HG03469 (cell line): Measurements from ENCODE around the gene TGFBRAP1.
A peak's percentile ranks its signal among the peaks of the same experiment; 100 is the strongest.
"Not testable (repeated sequence)": the region's sequence is repeated elsewhere in the genome, so short reads cannot be mapped to it uniquely, and the experiment has no call there.

ENCODE experiments used
- ATAC-seq: cut with Tn5 transposase; IDR thresholded peaks from one replicate; pipeline ENCODE4 v1.9.1; 2021; ENCODE audit warnings: mild to moderate bottlenecking, moderate library complexity, moderate number of reproducible peaks; ENCODE audit not compliant: unreplicated experiment

Gene TGFBRAP1

GRCh38 chr2:105361102-105361889, 31.8 kb upstream of the TGFBRAP1 start:
- no peak for ATAC-seq

DNA sequence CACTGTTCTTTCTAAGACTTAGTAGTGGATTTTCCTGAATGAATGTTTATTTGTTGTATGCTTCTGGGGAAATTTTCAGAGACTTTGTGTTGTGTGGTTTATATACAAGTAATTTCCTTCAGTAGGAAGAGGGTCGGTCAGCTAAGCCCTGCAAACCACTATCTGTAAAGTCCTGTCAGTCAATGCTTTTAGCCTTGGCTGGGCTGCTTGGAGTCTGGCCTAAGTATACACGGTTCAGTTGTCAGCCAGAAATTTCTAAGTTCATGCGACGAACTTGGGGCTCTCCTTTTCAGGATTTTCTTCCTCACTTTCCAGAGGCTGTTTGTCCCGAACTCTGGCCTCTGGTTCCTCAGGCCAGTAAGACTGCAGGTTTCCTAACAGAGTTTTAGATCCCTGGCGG, 29.1 kb upstream of the TGFBRAP1 start:
- ATAC-seq, result no peak

GRCh38 chr2:105357122-105357521, 27.6 kb upstream of the TGFBRAP1 start:
- no peak for ATAC-seq

DNA sequence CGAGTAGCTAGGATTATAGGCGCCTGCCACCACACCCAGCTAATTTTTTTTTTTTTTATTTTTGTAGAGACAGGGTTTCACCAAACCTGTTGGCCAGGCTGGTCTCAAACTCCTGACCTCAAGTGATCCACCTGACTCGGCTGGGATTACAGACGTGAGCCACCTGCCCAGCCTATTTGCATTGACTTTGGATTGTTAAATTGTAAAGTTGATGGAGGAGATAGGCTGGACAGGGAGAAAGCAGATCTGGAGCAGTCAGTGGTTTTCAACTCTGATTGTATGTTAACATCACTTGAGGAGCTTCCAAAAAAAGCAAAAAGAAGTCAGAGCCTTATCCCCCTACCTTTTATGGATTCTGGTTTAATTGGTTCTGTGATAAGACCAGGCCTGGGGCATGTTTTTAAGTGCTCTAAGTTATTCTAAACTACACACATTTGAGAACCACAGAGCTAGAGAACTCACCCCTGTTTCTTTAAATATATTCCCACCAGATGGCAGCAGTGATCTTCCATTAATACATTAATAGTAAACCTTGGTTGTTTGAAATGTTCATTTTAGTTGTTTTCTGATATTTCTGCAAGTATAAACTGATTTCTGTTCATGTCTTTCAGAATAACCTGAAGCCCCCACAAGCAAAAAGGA, 15.3 kb upstream of the TGFBRAP1 start:
- no peak for ATAC-seq

DNA sequence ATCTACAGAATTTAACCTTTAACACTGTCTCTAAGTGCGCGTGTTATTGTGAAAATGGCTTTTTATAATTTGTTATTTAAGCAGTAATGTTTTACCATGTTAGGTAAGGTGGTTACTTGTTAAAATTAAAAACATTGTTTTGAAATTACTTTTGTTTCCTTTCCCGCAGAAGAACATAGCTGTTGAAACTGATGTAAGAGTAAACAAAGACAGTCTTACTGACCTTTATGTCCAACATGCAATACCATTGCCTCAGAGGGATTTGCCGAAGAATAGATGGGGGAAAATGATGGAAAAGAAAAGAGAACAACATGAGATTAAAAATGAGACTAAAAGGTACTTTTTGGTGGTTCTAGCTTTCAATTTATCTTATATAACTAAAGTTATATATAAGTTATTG, 9.9 kb upstream of the TGFBRAP1 start:
- no peak for ATAC-seq

DNA sequence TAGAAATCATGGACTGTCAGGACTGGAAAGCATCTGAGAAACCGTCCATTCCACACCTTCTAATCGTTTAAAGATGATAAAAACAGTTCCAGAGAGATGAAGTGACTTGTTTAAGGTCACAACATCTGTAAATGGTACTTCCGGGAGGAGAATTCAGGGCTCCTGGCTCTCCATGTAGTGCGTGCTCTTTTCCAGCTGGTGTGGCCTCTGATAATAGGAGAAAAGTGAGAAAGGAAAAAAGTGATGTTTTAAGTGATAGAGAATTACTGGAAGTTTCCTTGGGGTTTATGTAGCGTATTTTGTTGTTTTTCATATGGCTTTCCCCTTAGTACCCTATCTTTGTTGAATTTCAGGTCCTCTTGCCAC, 8.5 kb upstream of the TGFBRAP1 start:
- ATAC-seq, result no peak

GRCh38 chr2:105337122-105338019, 7.8 kb upstream of the TGFBRAP1 start, which contains the start of gene C2orf49:
C2orf49 (plus strand) TSS chr2:105337540; CDS start chr2:105337588, 48 bp downstream.
- ATAC-seq, result peak; percentile 70

DNA sequence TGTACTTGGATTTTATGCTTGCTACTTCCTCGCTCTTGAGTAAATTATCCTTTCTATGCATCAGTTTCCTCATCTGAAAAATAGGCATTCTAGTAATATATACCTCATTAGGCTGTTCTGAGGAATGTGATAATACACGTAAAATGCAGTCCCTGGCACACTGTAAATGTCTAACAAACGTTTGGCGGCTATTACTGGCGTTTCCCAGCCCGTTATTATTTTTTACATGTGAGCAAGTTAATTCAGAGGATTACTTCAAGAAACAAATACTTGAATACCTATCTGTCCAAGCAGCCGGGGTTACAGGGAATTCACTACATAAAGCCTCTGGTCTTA, 7.2 kb upstream of the TGFBRAP1 start:
- no peak for ATAC-seq

- ATAC-seq, result no peak
These were observed 5.9 kb upstream of the TGFBRAP1 start for GRCh38 chr2:105335469-105335868.

GRCh38 chr2:105334211-105334610, 4.7 kb upstream of the TGFBRAP1 start:
- no peak for ATAC-seq

GRCh38 chr2:105330681-105331375, 1.3 kb upstream of the TGFBRAP1 start:
- ATAC-seq, result no peak

- ATAC-seq, result no peak
These were observed 359 bp downstream of the TGFBRAP1 start for GRCh38 chr2:105329197-105329554.

- ATAC-seq, result no peak
These were observed 996 bp downstream of the TGFBRAP1 start for GRCh38 chr2:105328281-105329196.

- no peak for ATAC-seq
These were observed 1.8 kb downstream of the TGFBRAP1 start for GRCh38 chr2:105327690-105328089.

- ATAC-seq, result not testable (repeated sequence)
These were observed 2.3 kb downstream of the TGFBRAP1 start for GRCh38 chr2:105327271-105327670.

GRCh38 chr2:105325389-105325963, 4.1 kb downstream of the TGFBRAP1 start:
- ATAC-seq, result no peak

DNA sequence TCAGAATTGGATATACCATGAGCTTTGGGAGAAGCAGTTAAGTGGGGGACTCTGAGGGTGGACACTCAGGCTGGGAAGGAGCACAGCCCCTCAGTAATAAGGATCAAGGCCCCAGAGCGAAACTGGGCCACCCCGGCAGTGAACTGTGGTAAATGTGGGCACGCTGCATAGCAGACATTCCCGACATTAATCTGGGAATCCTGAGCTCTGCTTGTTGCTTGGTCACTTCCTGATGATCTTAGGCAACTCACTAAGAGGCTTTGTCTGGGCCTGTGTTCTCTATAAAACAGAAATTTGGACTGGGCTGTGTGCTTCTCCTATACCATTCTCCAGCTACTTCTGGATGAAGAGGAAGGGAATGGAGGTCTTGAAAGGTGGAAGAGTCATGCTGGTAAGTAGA, 4.8 kb downstream of the TGFBRAP1 start:
- ATAC-seq, result no peak

DNA sequence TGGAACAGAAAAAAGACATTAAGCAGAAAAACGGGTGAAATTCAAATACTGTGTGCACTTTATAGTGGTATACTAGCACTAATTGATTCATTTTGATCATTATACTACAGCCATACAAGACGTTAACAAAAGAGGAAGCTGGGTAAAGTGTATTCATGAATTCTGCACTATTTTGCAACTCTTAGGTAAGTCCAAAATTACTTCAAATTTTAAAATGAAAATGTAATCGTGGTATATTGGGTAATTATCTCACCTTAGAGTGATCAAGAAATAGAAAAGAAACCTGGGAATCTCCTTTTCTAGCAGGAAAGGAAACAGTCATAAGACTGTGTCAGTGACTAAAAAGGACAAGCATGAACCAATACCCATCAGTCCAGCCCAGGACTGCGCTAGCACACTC, 5.4 kb downstream of the TGFBRAP1 start:
- ATAC-seq, result no peak

GRCh38 chr2:105323111-105323510, 6.4 kb downstream of the TGFBRAP1 start:
- ATAC-seq, result no peak
